HL-60/S4 treated with phorbol 12-myristate 13-acetate at 8.2 ng/mL for 4 days and 3 days (cell line): Measurements from ENCODE around the gene PCMTD2.

Experiments used
- in situ Hi-C: fragments of 300-500 bp; cut with MboI; formaldehyde crosslinking; loops from 2 replicates; pipeline ENCODE4 v1.15.0; 2022; ENCODE audit warnings: low sequenced_read_pairs

Gene PCMTD2

GRCh38 chr20:64255361-64256281, at the start of gene PCMTD2:
PCMTD2 (plus strand) TSS chr20:64255748; CDS start chr20:64259966, 4,218 bp downstream.
- in situ Hi-C loops: no loop called here

- in situ Hi-C loops: no loop called here
These were observed 48.9 kb upstream of the PCMTD2 start for GRCh38 chr20:64206614-64207013.

GRCh38 chr20:64207641-64208590, 47.6 kb upstream of the PCMTD2 start:
- in situ Hi-C loops: no loop called here

- in situ Hi-C loops: no loop called here
These were observed 46.4 kb upstream of the PCMTD2 start for GRCh38 chr20:64209148-64209547.

GRCh38 chr20:64210656-64211369, 44.7 kb upstream of the PCMTD2 start:
- in situ Hi-C loops: no loop called here

- in situ Hi-C loops: no loop called here
These were observed 43.5 kb upstream of the PCMTD2 start for GRCh38 chr20:64211874-64212658.

GRCh38 chr20:64212755-64213154, 42.8 kb upstream of the PCMTD2 start:
- in situ Hi-C loops: no loop called here

GRCh38 chr20:64214113-64214512, 41.4 kb upstream of the PCMTD2 start:
- in situ Hi-C loops: no loop called here

- in situ Hi-C loops: no loop called here
These were observed 40.6 kb upstream of the PCMTD2 start for GRCh38 chr20:64214952-64215351.

- in situ Hi-C loops: no loop called here
These were observed 39.5 kb upstream of the PCMTD2 start for GRCh38 chr20:64216036-64216435.

GRCh38 chr20:64216910-64217309, 38.6 kb upstream of the PCMTD2 start:
- in situ Hi-C loops: no loop called here

GRCh38 chr20:64217539-64218221, 37.9 kb upstream of the PCMTD2 start:
- in situ Hi-C loops: no loop called here

GRCh38 chr20:64219202-64219601, 36.3 kb upstream of the PCMTD2 start:
- in situ Hi-C loops: no loop called here

GRCh38 chr20:64219730-64220129, 35.8 kb upstream of the PCMTD2 start:
- in situ Hi-C loops: no loop called here

- in situ Hi-C loops: no loop called here
These were observed 35.1 kb upstream of the PCMTD2 start for GRCh38 chr20:64220420-64220819.

- in situ Hi-C loops: no loop called here
These were observed 34.5 kb upstream of the PCMTD2 start for GRCh38 chr20:64220891-64221527.

GRCh38 chr20:64222291-64222735, 33.2 kb upstream of the PCMTD2 start:
- in situ Hi-C loops: no loop called here

GRCh38 chr20:64222851-64223525, 32.6 kb upstream of the PCMTD2 start:
- in situ Hi-C loops: no loop called here
